ENCODE data around the gene CYB5B. TPM values are rescaled to one million over a fixed set of nuclear protein-coding genes. Genes with fewer than 3 reads are reported as not detected.

Gene CYB5B
- polyA plus RNA-seq, 1 donor (not counting 4 experiments of a cell fraction or from before 2014, with no cell fraction given), result 287 TPM

GRCh38 chr16:69490707-69491324, 66.4 kb downstream of the CYB5B start:
- Histone ChIP-seq H3K36me3 (ENCODE audit: control insufficient read depth in 2 of 2, extremely low read depth in 1 of 2, insufficient read depth in 2 of 2, low read length in 2 of 2) (no peaks in the 10 kb centered on the region), H4K20me1 (ENCODE audit: control insufficient read depth, extremely low read depth, insufficient read depth, low read length) (no peaks in the 10 kb centered on the region), H3K9ac (ENCODE audit: control insufficient read depth, extremely low read depth, insufficient read depth, low read length) (no peak overlapping the region), H2AFZ (ENCODE audit: control insufficient read depth, low read length) (no peak overlapping the region), H3K4me3 (ENCODE audit: control insufficient read depth in 2 of 3, extremely low read depth in 1 of 3, insufficient read depth in 2 of 3, low read depth in 1 of 3, low read length in 3 of 3) (no peak overlapping the region), H3K9me3 (ENCODE audit: control insufficient read depth, low read depth, low read length) (no peaks in the 10 kb centered on the region), H3K4me2 (ENCODE audit: control insufficient read depth, extremely low read depth, insufficient read depth, low read depth, low read length) (no peak overlapping the region), H3K27me3 (ENCODE audit: control insufficient read depth, extremely low read depth, insufficient read depth, low read length) (no peaks in the 10 kb centered on the region), H3K79me2 (ENCODE audit: control insufficient read depth, insufficient read depth, low read length) (no peaks in the 10 kb centered on the region), H3K27ac (ENCODE audit: control insufficient read depth, insufficient read depth, low read length) (no peak overlapping the region), H3K9me1 (ENCODE audit: control insufficient read depth, extremely low read depth, insufficient read depth, low read length) (no peaks in the 10 kb centered on the region), H3K4me1 (ENCODE audit: control insufficient read depth, extremely low read depth, insufficient read depth, low read length) (peaks cover 6% of the 10 kb centered on the region)
- TF ChIP-seq CTCF (optimal IDR thresholded peaks at IDR 0.05 in 1 of 3, IDR thresholded peaks at IDR 0.05 in 1 of 3, conservative IDR thresholded peaks at IDR 0.05 in 1 of 3; ENCODE audit: extremely low read depth in 1 of 3, insufficient read depth in 2 of 3, low read length in 3 of 3) (no peak), EZH2 (IDR thresholded peaks at IDR 0.05; ENCODE audit: low read length) (no peak)
- dilution Hi-C loops (cut with MboI; ENCODE audit: extremely low pct_ligation_motif_present, low sequenced_read_pairs), result no loop called here
- DNase-seq (ENCODE audit: low read depth, low spot score) (no peak), FAIRE-seq (no peak)

- DNase-seq (ENCODE audit: low read depth, low spot score) (no peak), FAIRE-seq (no peak)
- no peaks in the 10 kb centered on the region for H4K20me1 ChIP-seq (ENCODE audit: control insufficient read depth, extremely low read depth, insufficient read depth, low read length)
- no peaks in the 10 kb centered on the region for H3K79me2 ChIP-seq (ENCODE audit: control insufficient read depth, insufficient read depth, low read length)
- H3K9ac ChIP-seq (ENCODE audit: control insufficient read depth, extremely low read depth, insufficient read depth, low read length), result no peak overlapping the region
- TF ChIP-seq EZH2 (IDR thresholded peaks at IDR 0.05; ENCODE audit: low read length) (no peak), CTCF (optimal IDR thresholded peaks at IDR 0.05 in 1 of 3, IDR thresholded peaks at IDR 0.05 in 1 of 3, conservative IDR thresholded peaks at IDR 0.05 in 1 of 3; ENCODE audit: extremely low read depth in 1 of 3, insufficient read depth in 2 of 3, low read length in 3 of 3) (peak; percentile 44 to 62 (median 62))
- H3K9me3 ChIP-seq (ENCODE audit: control insufficient read depth, low read depth, low read length), result no peaks in the 10 kb centered on the region
- H3K27me3 ChIP-seq (ENCODE audit: control insufficient read depth, extremely low read depth, insufficient read depth, low read length), result no peaks in the 10 kb centered on the region
- no peaks in the 10 kb centered on the region for H3K4me1 ChIP-seq (ENCODE audit: control insufficient read depth, extremely low read depth, insufficient read depth, low read length)
- H2AFZ ChIP-seq (ENCODE audit: control insufficient read depth, low read length), result no peak overlapping the region
- H3K9me1 ChIP-seq (ENCODE audit: control insufficient read depth, extremely low read depth, insufficient read depth, low read length), result no peaks in the 10 kb centered on the region
- H3K27ac ChIP-seq (ENCODE audit: control insufficient read depth, insufficient read depth, low read length), result no peak overlapping the region
- dilution Hi-C loops (cut with MboI; ENCODE audit: extremely low pct_ligation_motif_present, low sequenced_read_pairs), result no loop called here
- H3K4me3 ChIP-seq (ENCODE audit: control insufficient read depth in 2 of 3, extremely low read depth in 1 of 3, insufficient read depth in 2 of 3, low read depth in 1 of 3, low read length in 3 of 3), result no peak overlapping the region
- no peak overlapping the region for H3K4me2 ChIP-seq (ENCODE audit: control insufficient read depth, extremely low read depth, insufficient read depth, low read depth, low read length)
- no peaks in the 10 kb centered on the region for H3K36me3 ChIP-seq (ENCODE audit: control insufficient read depth in 2 of 2, extremely low read depth in 1 of 2, insufficient read depth in 2 of 2, low read length in 2 of 2)
These were observed 70.6 kb downstream of the CYB5B start for GRCh38 chr16:69494991-69495392.
